ENCODE data around the gene DHRS2.

DNA sequence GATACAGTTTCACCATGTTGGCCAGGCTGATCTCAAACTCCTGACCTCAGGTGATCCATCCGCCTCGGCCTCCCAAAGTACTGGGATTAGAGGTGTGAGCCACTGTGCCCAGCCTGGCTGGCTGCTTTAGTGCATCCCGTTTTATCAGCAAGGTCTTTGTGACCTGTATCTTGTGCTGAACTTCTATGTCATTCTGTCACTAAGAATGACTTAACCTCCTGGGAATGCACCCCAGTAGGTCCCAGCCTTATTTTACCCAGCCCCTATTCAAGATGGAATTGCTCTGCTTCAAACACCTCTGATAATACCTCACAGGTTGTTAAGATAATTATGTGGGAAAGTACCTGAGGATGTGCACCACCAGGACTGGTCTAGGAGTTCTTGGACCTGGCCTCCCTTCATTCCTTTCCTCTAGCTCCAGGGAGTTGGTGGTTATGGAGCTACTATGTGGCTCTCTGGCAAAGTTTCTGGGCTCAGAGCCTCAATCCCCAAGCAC, 31.4 kb upstream of the DHRS2 start:
- TF ChIP-seq CTCF (IDR thresholded peaks at IDR 0.05 in 2 of 3, conservative IDR thresholded peaks at IDR 0.05 in 1 of 3; ENCODE audit: control insufficient read depth in 2 of 3, extremely low read depth in 1 of 3, insufficient read depth in 1 of 3, low read depth in 3 of 3, low read length in 3 of 3): no peak
- TF ChIP-seq MTA2 (IDR thresholded peaks at IDR 0.05; ENCODE audit: low read depth): no peak
- TF ChIP-seq EZH2 (IDR thresholded peaks at IDR 0.05; ENCODE audit: borderline replicate concordance, control insufficient read depth, low read depth, low read length): no peak
- TF ChIP-seq, protein P1, sequence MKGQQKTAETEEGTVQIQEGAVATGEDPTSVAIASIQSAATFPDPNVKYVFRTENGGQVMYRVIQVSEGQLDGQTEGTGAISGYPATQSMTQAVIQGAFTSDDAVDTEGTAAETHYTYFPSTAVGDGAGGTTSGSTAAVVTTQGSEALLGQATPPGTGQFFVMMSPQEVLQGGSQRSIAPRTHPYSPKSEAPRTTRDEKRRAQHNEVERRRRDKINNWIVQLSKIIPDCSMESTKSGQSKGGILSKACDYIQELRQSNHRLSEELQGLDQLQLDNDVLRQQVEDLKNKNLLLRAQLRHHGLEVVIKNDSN (IDR thresholded peaks at IDR 0.05; ENCODE audit: borderline replicate concordance, extremely low read length, insufficient read depth, low read depth, low read length): no peak
- no peak for TF ChIP-seq TCF3 (IDR thresholded peaks at IDR 0.05; ENCODE audit: borderline replicate concordance, insufficient read depth, low read depth, low read length)
- TF ChIP-seq NBN (IDR thresholded peaks at IDR 0.05): no peak
- TF ChIP-seq TCF7 (IDR thresholded peaks at IDR 0.05; ENCODE audit: borderline replicate concordance): no peak
- TF ChIP-seq CEBPB (IDR thresholded peaks at IDR 0.05; ENCODE audit: borderline replicate concordance in 1 of 2, low read depth in 2 of 2, low read length in 2 of 2): no peak
- no peak for TF ChIP-seq RAD21 (IDR thresholded peaks at IDR 0.05; ENCODE audit: insufficient read depth, low read depth, low read length)
- TF ChIP-seq PBX3 (IDR thresholded peaks at IDR 0.05; ENCODE audit: insufficient replicate concordance, low read depth, low read length): no peak

All from GM12878 (cell line).